Ureter (tissue), 1 donor: ENCODE results near the gene SH3BGRL3. TPM values are rescaled to one million over a fixed set of nuclear protein-coding genes. Genes with fewer than 3 reads are reported as not detected.
"Not testable (repeated sequence)": the region's sequence is repeated elsewhere in the genome, so short reads cannot be mapped to it uniquely, and the experiment has no call there.

Experiments
- DNase-seq: peaks from one replicate; pipeline ENCODE4 v3.0.0-alpha.2; 2020; ENCODE audit warnings: low spot score
- total RNA-seq: library from RNA; stranded (reverse); gene quantifications from one replicate; pipeline ENCODE4 v1.2.4, GENCODE V29; 2023
- donor health status: DM: yes; HTN: yes; CAD: no.

Gene SH3BGRL3
- total RNA-seq, 1 donor from 2014 or later = 145 TPM

DNA sequence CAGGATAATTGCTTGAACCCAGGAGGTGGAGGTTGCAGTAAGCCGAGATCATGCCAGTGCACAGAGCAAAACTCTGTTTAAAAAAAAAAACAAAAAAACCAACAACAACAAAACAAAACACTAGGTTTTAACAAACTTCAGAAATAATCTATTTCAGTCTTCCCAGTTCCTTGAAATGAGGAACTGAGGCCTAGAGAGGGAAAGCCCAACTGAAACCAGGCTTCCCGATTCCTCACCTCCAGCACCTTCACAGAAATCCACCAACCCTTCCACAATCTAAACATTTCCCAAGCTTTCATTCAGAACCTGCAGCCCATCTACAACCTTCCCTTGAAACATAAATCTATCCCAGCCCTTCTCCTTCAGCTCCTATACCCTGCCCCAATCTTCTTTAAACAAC lies 37.3 kb downstream of the SH3BGRL3 start:
- DNase-seq = no peak

GRCh38 chr1:26317612-26318337 lies 37.9 kb downstream of the SH3BGRL3 start, which contains the start of gene CD52:
Gene CD52 (plus strand): TSS chr1:26317958. CDS start chr1:26318018, 60 bp downstream.
- DNase-seq = no peak

GRCh38 chr1:26318338-26319064 lies 38.6 kb downstream of the SH3BGRL3 start:
- no peak for DNase-seq

- no peak for DNase-seq
These were observed 41.0 kb downstream of the SH3BGRL3 start for GRCh38 chr1:26320896-26321295.

DNA sequence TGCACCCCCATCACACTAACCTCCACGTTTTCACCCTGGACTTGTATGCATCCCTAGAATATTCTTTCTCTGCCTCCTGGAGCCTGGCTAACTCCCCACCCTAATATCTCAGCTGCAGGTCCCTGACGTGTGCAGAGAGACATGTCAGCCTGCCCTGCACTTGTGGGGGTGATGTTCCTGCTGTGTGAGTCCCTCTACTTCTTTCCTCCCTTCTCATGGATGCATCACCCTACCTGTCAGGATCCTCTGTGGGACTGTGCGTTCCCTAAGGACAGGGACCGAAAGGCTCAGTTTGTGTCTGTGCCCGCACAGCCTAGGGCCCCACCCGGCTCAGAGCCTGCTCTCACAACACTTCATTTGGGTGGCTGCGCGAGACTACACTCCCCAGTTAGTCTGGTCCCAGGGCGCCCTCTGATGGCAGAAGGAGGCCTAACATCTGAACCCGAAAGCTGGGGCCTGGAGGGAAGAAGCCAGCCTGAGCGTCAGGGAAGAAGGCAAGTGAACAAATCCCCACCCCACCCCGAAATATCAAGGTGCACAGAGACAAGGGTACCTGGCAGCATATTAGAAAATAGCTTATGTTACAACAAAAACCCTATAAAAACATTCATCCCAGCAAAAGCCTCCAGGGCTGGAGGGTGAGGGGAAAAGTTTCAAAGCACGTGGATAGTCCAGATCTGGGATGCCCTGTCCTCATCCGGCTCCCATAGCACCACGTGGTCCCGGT lies 41.6 kb downstream of the SH3BGRL3 start:
- peak; percentile 92 for DNase-seq

- no peak for DNase-seq
These were observed 42.1 kb downstream of the SH3BGRL3 start for GRCh38 chr1:26322042-26322331.

DNA sequence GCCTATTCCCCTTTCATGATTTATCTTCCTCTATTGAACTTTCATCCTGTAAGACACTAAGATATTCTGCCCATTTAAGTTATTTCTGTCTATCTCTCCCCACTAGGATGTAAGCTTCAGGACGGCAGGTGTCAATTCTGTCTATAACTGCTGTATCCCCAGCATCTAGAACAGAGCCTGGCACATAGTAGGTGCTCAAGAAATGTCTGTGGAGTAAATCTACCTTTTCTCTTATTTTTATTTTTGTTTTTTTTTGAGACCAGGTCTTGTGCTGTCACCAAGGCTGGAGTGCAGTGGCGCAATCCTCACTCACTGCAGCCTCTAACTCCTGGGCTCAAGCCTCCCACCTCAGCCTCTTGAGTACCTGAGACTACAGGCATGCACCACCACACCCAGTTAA lies 43.5 kb downstream of the SH3BGRL3 start:
- no peak for DNase-seq

DNA sequence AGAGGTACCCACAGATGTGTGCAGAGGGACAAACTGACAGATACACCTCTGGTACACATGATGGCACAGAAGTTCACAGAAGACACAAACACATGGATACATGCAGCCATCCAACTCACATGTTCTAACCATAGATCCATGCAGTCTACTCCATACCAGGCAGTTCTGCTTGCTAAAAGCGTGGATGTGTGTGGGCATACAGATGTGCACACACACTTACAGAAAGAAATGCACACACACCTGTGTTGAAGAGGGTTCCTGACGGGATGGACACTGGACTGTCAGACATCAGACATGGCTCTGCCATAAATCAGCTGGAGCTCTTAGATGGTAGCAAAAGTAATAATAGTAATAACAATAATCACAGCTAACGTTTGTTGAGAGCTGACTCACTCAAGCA lies 44.7 kb downstream of the SH3BGRL3 start:
- no peak for DNase-seq

DNA sequence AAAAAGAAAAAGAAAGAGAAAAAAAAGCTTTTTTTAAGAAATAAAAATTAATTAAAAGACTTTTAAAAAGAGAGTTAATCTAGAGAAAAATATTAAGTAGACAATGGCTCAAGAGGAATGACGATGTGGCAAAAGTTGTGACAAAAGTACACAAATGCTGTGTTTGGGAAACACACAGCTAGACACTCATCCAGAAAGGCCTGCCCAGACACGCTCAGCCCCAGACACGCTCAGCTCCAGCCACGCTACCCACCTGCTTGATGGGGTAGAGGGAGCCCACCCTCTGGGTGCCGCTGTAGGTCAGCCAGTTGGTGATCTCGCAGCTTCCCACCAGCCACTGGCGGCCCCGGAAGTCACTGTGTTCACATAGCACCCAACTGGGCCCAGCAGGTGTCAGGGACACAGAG lies 48.1 kb downstream of the SH3BGRL3 start:
- peak; percentile 65 for DNase-seq

DNA sequence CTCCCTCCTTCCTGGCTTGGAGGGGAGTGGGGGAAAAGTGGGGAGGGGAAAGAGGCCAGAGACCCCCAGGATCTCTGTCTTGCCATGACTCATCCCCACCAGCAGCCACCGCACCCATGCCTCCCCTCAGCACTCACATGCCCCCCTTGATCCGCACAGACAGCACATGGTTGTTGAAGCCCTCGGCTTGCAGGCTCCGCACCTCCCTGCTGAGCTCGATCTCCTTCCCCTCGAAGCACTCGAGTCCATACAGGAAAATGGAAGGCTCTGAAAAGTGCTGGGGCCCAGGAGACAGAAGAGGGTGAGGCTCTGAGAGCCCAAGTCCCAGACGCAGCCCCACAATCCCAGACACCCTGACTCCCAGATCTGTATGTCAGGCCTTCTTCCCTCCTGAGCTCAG lies 48.7 kb downstream of the SH3BGRL3 start:
- no peak for DNase-seq

- DNase-seq = not testable (repeated sequence)
These were observed 49.5 kb downstream of the SH3BGRL3 start for GRCh38 chr1:26329380-26329779.

DNA sequence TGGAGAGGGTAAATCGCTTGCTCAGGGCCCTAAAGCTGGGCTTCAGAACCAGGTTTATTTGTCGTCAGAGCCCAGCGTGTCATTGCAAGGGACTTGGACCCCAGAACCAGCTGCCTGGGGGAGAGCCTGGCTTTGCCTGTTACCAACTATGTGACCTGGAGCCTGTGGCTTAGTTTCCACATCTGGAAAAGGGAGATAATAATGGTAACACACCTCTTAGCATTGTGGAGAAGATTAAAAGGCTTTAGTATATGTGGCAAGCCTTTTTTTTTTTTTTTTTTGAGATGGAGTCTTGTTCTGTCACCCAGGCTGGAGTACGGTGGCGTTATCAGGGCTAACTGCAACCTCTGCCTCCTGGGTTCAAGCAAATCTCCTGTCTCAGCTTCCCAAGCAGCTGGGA lies 50.4 kb downstream of the SH3BGRL3 start:
- no peak for DNase-seq

Other genes with a start within 250 kb of the SH3BGRL3 start
- gene SLC30A2, start 234.0 kb upstream of the SH3BGRL3 start, total RNA-seq = 20.6 TPM
- 0.49 TPM for gene TRIM63, start 212.5 kb upstream of the SH3BGRL3 start, total RNA-seq
- 21.8 TPM for gene PDIK1L, start 168.3 kb upstream of the SH3BGRL3 start, total RNA-seq
- 7.9 TPM for gene FAM110D, start 121.0 kb upstream of the SH3BGRL3 start, total RNA-seq
- not detected for gene C1orf232, start 111.1 kb upstream of the SH3BGRL3 start, total RNA-seq
- gene ZNF593, start 110.2 kb upstream of the SH3BGRL3 start, total RNA-seq = 43.2 TPM
- not detected for gene ZNF593OS, start 108.3 kb upstream of the SH3BGRL3 start, total RNA-seq
- gene CNKSR1, start 102.6 kb upstream of the SH3BGRL3 start, total RNA-seq = 40.6 TPM
- gene CATSPER4, start 89.5 kb upstream of the SH3BGRL3 start, total RNA-seq = not detected
- gene CEP85, start 45.9 kb upstream of the SH3BGRL3 start, total RNA-seq = 13.1 TPM
- 30.3 TPM for gene UBXN11, start 26.6 kb downstream of the SH3BGRL3 start, total RNA-seq
- 9.8 TPM for gene CD52, start 37.9 kb downstream of the SH3BGRL3 start, total RNA-seq
- gene CRYBG2, start 74.0 kb downstream of the SH3BGRL3 start, total RNA-seq = 25.2 TPM
- 1.2 TPM for gene ZNF683, start 92.7 kb downstream of the SH3BGRL3 start, total RNA-seq
- not detected for gene LIN28A, start 130.7 kb downstream of the SH3BGRL3 start, total RNA-seq
- gene DHDDS, start 152.2 kb downstream of the SH3BGRL3 start, total RNA-seq = 59.7 TPM
- gene HMGN2, start 192.4 kb downstream of the SH3BGRL3 start, total RNA-seq = 400 TPM
- 23.2 TPM for gene RPS6KA1, start 249.7 kb downstream of the SH3BGRL3 start, total RNA-seq